ENCODE measurements around the gene TEAD1.

DNA sequence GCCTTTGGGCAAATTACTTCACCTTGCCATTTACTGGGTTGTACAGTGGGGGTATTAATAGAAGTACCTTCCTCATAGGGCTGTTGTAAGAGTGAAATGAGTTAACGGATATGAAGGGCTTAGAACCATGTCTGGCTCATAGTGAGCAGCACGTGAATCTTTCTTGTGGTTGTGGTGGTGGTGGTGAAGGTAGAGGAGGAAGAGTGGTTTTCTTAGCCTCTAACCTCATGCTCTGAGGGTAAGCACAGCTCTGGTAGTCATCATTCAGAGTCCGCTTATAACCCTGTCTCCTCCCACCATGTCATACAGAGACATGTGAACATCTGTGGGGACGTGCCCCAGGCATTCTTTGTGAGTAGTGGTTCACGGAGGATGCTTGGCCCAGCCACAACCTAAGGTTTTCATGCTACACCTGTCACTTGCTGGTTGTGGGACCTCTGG lies 43.6 kb downstream of the TEAD1 start:
- TF ChIP-seq, protein P1, sequence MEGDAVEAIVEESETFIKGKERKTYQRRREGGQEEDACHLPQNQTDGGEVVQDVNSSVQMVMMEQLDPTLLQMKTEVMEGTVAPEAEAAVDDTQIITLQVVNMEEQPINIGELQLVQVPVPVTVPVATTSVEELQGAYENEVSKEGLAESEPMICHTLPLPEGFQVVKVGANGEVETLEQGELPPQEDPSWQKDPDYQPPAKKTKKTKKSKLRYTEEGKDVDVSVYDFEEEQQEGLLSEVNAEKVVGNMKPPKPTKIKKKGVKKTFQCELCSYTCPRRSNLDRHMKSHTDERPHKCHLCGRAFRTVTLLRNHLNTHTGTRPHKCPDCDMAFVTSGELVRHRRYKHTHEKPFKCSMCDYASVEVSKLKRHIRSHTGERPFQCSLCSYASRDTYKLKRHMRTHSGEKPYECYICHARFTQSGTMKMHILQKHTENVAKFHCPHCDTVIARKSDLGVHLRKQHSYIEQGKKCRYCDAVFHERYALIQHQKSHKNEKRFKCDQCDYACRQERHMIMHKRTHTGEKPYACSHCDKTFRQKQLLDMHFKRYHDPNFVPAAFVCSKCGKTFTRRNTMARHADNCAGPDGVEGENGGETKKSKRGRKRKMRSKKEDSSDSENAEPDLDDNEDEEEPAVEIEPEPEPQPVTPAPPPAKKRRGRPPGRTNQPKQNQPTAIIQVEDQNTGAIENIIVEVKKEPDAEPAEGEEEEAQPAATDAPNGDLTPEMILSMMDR (IDR thresholded peaks at IDR 0.05; ENCODE audit: low read length): no peak
- TF ChIP-seq EZH2 (optimal IDR thresholded peaks at IDR 0.05; ENCODE audit: low read depth, low read length): no peak
- no peak for TF ChIP-seq EZH2phosphoT487 (IDR thresholded peaks at IDR 0.05; ENCODE audit: low read length)
